HepG2 (cell line): ENCODE results near the gene UBE2R2. TPM values are rescaled to one million over a fixed set of nuclear protein-coding genes. Genes with fewer than 3 reads are reported as not detected.
"Not testable (repeated sequence)": the region's sequence is repeated elsewhere in the genome, so short reads cannot be mapped to it uniquely, and the experiment has no call there.

Experiments
- ATAC-seq: fragments of 200-7000 bp; cut with Tn5 transposase; 3 replicates; pipeline ENCODE4 v1.9.1; 2020; ENCODE audit warnings: mild to moderate bottlenecking, moderate library complexity
- BruUV-seq: library from RNA; stranded (reverse); fragments of 400-500 nt; replicated peaks from 2 replicates; lab custom pipeline; 2021; lab: Mats Ljungman, UMichigan
- CTCF ChIA-PET: fragments of 300-600 bp; formaldehyde crosslinking; extraction: SDS; loops from one replicate; lab custom pipeline; 2021; ENCODE audit warnings: low total read pairs, inconsistent platforms, low intra/inter-chr PET ratio; lab: Yijun Ruan, JAX
- POLR2A ChIA-PET: fragments of 350-600 bp; sonication (Branson Sonifier 250); formaldehyde crosslinking; loops from one replicate; lab custom pipeline; 2020; ENCODE audit warnings: antibody characterized with exemption, inconsistent platforms; lab: Yijun Ruan, JAX
- DNase-seq: peaks from one replicate; pipeline ENCODE4 v3.0.0-alpha.2; 2015; ENCODE audit warnings: low spot score
- FAIRE-seq: peaks from 3 replicates; lab custom pipeline; 2011; peaks lifted over from hg19 to GRCh38; lab: Jason Lieb, UNC
- H2AFZ ChIP-seq: one replicate; pipeline ENCODE4 v1.6.1; 2011; ENCODE audit warnings: low read length, inconsistent platforms
- H3K27ac ChIP-seq: fragments of 300-600 bp; 3 replicates; pipeline ENCODE4 v1.8.0; 2011; ENCODE audit warnings: mixed run types, mild to moderate bottlenecking, mixed read lengths, low read length, inconsistent platforms; ENCODE audit not compliant: insufficient read depth; ENCODE audit errors: extremely low read length
- H3K27me3 ChIP-seq, 2 experiments: fragments of 200-600 bp in 1 of 2; 2 replicates in 1 of 2; 3 replicates in 1 of 2; pipeline versions ENCODE4 v1.6.0 to v1.8.0; 2011; ENCODE audit warnings: low read length in 2 of 2, mild to moderate bottlenecking in 2 of 2, moderate library complexity in 2 of 2, inconsistent platforms in 1 of 2; ENCODE audit not compliant: insufficient read depth in 2 of 2, control insufficient read depth in 1 of 2
- H3K36me3 ChIP-seq, 2 experiments: fragments of 200-600 bp in 1 of 2; replicated peaks in 1 of 2; 2 replicates in 1 of 2; 3 replicates in 1 of 2; pipeline versions ENCODE4 v1.5.1 to v1.8.0; 2011; ENCODE audit warnings: low read length in 2 of 2, inconsistent platforms in 1 of 2; ENCODE audit not compliant: insufficient read depth in 2 of 2, control insufficient read depth in 1 of 2
- H3K4me1 ChIP-seq: 2 replicates; pipeline ENCODE4 v1.5.1; 2012; ENCODE audit warnings: low read length, inconsistent platforms; ENCODE audit not compliant: insufficient read depth
- H3K4me2 ChIP-seq: 2 replicates; pipeline ENCODE4 v1.6.0; 2011; ENCODE audit warnings: low read depth, low read length, inconsistent platforms
- H3K4me3 ChIP-seq, 3 experiments: fragments of 200-600 bp in 1 of 3; sonication (generic), shearing (Covaris generic) in 1 of 3; replicated peaks in 1 of 3; 2 replicates each; pipeline ENCODE4 v1.5.1; 2011 to 2016; ENCODE audit warnings: low read length in 3 of 3, inconsistent platforms in 2 of 3, low read depth in 2 of 3, mild to moderate bottlenecking in 2 of 3, control low read depth in 1 of 3, mixed read lengths in 1 of 3; ENCODE audit not compliant: insufficient read depth in 1 of 3
- H3K79me2 ChIP-seq: one replicate; pipeline ENCODE4 v1.6.1; 2011; ENCODE audit warnings: low read length, inconsistent platforms; ENCODE audit not compliant: insufficient read depth
- H3K9ac ChIP-seq: 2 replicates; pipeline ENCODE4 v1.6.0; 2011; ENCODE audit warnings: mild to moderate bottlenecking, low read depth, low read length, inconsistent platforms; ENCODE audit not compliant: insufficient read depth
- H3K9me3 ChIP-seq: 2 replicates; pipeline ENCODE4 v1.5.1; 2012; ENCODE audit warnings: mild to moderate bottlenecking, low read length
- H4K20me1 ChIP-seq: 2 replicates; pipeline ENCODE4 v1.6.0; 2011; ENCODE audit warnings: inconsistent platforms, mild to moderate bottlenecking, low read length, moderate library complexity; ENCODE audit not compliant: insufficient read depth
- BRD4 ChIP-seq: sonication (generic); formaldehyde crosslinking; IDR thresholded peaks from 2 replicates; pipeline ENCODE4 v1.4.0; 2020; ENCODE audit warnings: missing genetic modification reagents
- EED ChIP-seq: sonication (generic); formaldehyde crosslinking; IDR thresholded peaks from 2 replicates; pipeline ENCODE4 v1.5.0; 2020; ENCODE audit warnings: mild to moderate bottlenecking, missing genetic modification reagents
- ELF3 ChIP-seq: IDR thresholded peaks from 2 replicates; pipeline ENCODE4 v1.6.1; 2016; ENCODE audit warnings: missing genetic modification reagents, missing compliant biosample characterization
- MLX ChIP-seq: IDR thresholded peaks from 2 replicates; pipeline ENCODE4 v1.6.1; 2016
- YEATS4 ChIP-seq: sonication (generic); formaldehyde crosslinking; IDR thresholded peaks from 2 replicates; pipeline ENCODE4 v1.4.0; 2020; ENCODE audit warnings: missing genetic modification reagents, borderline replicate concordance
- ZNF766 ChIP-seq: sonication (generic); formaldehyde crosslinking; IDR thresholded peaks from 2 replicates; pipeline ENCODE4 v1.5.0; 2020; ENCODE audit warnings: missing genetic modification reagents, borderline replicate concordance
- WGBS: methylation state at CpG from one replicate; pipeline ENCODE4 v1.1.6; 2017; ENCODE audit warnings: low lambda C conversion rate; 5-methylcytosine and 5-hydroxymethylcytosine counted together
- in situ Hi-C: cut with HindIII; loops from 2 replicates; pipeline ENCODE4 v1.10.0; 2017; ENCODE audit warnings: low pct_unique_long_range_greater_than_20kb; ENCODE audit not compliant: extremely low pct_ligation_motif_present
- intact Hi-C: fragments of 100-400 bp; cut with micrococcal nuclease; formaldehyde crosslinking; loops from one replicate; pipeline ENCODE4 v1.10.0; 2022; ENCODE audit not compliant: unreplicated experiment
- polyA plus RNA-seq, 8 experiments: library from polyadenylated mRNA; depleted of rRNA in 3 of 8; stranded (reverse) in 7 of 8; unstranded in 1 of 8; fragments of >200 nt; fragmentation: Illumina TruSeq in 4 of 8; extraction: Trizol in 4 of 8; gene quantifications; 2 replicates each; pipeline versions ENCODE4 v1.2.1 to v1.2.3, GENCODE V29; 2011 to 2016; ENCODE audit warnings: low read depth in 4 of 8, missing spikeins in 1 of 8, mixed read lengths in 1 of 8; ENCODE audit not compliant: insufficient read depth in 1 of 8
- total RNA-seq, 5 experiments: library from RNA; depleted of rRNA; stranded (reverse); fragments of >200 nt; fragmentation: Illumina TruSeq; extraction: Trizol; gene quantifications; 2 replicates each; pipeline ENCODE4 v1.2.3, GENCODE V29; 2016; ENCODE audit warnings: low read depth in 1 of 5
- TF ChIP-seq, protein P1 (sequence below): sonication (generic); formaldehyde crosslinking; conservative IDR thresholded peaks from 2 replicates; pipeline ENCODE4 v1.4.0; 2020; ENCODE audit warnings: missing genetic modification reagents
- TF ChIP-seq, protein P2 (sequence below): sonication (generic); formaldehyde crosslinking; IDR thresholded peaks from 2 replicates; pipeline ENCODE4 v1.5.1; 2020; ENCODE audit warnings: missing genetic modification reagents, mild to moderate bottlenecking, borderline replicate concordance

UBE2R2 gene
- total and polyA plus RNA-seq, 2 of the 13 experiments (the other 11 are each of a cell fraction or from before 2014, with no cell fraction given), result 14.8 to 20.9 TPM

GRCh38 chr9:33816327-33817252 lies at the start of gene UBE2R2 (continued):
- TF ChIP-seq, protein P1, sequence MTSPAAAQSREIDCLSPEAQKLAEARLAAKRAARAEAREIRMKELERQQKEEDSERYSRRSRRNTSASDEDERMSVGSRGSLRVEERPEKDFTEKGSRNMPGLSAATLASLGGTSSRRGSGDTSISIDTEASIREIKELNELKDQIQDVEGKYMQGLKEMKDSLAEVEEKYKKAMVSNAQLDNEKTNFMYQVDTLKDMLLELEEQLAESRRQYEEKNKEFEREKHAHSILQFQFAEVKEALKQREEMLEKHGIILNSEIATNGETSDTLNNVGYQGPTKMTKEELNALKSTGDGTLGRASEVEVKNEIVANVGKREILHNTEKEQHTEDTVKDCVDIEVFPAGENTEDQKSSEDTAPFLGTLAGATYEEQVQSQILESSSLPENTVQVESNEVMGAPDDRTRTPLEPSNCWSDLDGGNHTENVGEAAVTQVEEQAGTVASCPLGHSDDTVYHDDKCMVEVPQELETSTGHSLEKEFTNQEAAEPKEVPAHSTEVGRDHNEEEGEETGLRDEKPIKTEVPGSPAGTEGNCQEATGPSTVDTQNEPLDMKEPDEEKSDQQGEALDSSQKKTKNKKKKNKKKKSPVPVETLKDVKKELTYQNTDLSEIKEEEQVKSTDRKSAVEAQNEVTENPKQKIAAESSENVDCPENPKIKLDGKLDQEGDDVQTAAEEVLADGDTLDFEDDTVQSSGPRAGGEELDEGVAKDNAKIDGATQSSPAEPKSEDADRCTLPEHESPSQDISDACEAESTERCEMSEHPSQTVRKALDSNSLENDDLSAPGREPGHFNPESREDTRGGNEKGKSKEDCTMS (CRISPR knock-in tag), result no peak
- TF ChIP-seq YEATS4 (CRISPR knock-in tag), result peak; percentile 81
- peak; percentile 73; the same call in 1 of the 2 replicates for TF ChIP-seq ZNF766 (CRISPR knock-in tag)
- TF ChIP-seq ELF3 (CRISPR knock-in tag), result peak; percentile 16
- TF ChIP-seq, protein P2, sequence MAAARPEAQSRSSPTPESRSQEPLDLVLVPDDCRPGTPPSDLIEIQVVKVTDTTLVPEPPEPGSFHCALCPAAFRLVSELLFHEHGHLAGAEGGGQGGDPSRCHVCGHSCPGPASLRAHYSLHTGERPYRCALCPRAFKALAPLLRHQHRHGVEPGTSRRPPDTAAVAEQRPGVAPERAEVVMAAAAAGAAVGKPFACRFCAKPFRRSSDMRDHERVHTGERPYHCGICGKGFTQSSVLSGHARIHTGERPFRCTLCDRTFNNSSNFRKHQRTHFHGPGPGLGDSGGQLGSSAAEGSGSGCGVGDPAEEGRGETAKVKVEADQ (CRISPR knock-in tag), result peak; percentile 75; the same call in 1 of the 2 replicates
- no peak; the same call in 1 of the 2 replicates for TF ChIP-seq MLX (CRISPR knock-in tag)
- peak; percentile 87 for TF ChIP-seq BRD4 (CRISPR knock-in tag)
- peak; percentile 87 for TF ChIP-seq EED (CRISPR knock-in tag)

- not testable (repeated sequence) for DNase-seq
Observed at GRCh38 chr9:33770156-33770880, 46.6 kb upstream of the UBE2R2 start.

DNA sequence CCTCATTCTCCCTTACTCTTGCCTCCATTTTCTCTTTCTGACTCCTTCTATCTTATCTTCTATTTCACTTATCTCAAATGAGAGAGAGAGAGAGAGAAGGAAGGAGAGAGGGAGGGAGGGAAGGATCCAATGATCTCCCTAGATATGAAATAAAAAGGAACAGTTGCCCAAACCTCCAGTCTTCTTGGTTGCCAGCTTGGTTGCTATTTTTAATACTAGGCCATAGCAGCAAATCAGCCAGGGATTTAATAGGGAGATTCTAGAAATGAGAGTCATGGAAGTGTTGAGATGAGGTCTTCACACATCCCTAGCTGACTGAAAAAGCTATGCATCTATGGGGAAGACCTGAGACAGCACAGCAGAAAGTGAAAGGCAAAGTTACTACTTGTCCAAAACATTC lies 43.8 kb upstream of the UBE2R2 start:
- FAIRE-seq, H3K36me3 ChIP-seq, H3K4me3 ChIP-seq, H3K9ac ChIP-seq, H3K27me3 ChIP-seq, DNase-seq, CTCF ChIA-PET, H2AFZ ChIP-seq, intact Hi-C loops, H4K20me1 ChIP-seq, H3K4me1 ChIP-seq, ATAC-seq, H3K4me2 ChIP-seq, H3K27ac ChIP-seq, BruUV-seq, POLR2A ChIA-PET, H3K9me3 ChIP-seq, H3K79me2 ChIP-seq, in situ Hi-C loops: not testable (repeated sequence)

More at GRCh38 chr9:33770156-33770880, 46.6 kb upstream of the UBE2R2 start:
- H3K27ac ChIP-seq, H3K36me3 ChIP-seq, H3K79me2 ChIP-seq, CTCF ChIA-PET, H3K27me3 ChIP-seq, H4K20me1 ChIP-seq, FAIRE-seq, intact Hi-C loops, BruUV-seq, H2AFZ ChIP-seq, H3K9me3 ChIP-seq, H3K4me1 ChIP-seq, POLR2A ChIA-PET, H3K4me2 ChIP-seq, H3K4me3 ChIP-seq, in situ Hi-C loops, H3K9ac ChIP-seq, ATAC-seq: not testable (repeated sequence)
- 5% methylated on average over 3 of the region's 3 CpGs for WGBS
